Measurements from ENCODE around the gene PAPSS2. TPM values are rescaled to one million over a fixed set of nuclear protein-coding genes. Genes with fewer than 3 reads are reported as not detected.
"Not testable (repeated sequence)": the region's sequence is repeated elsewhere in the genome, so short reads cannot be mapped to it uniquely, and the experiment has no call there.

The PAPSS2 gene
- polyA plus RNA-seq, 3 donors, result 44.8 to 49.3 (median 44.8) TPM

DNA sequence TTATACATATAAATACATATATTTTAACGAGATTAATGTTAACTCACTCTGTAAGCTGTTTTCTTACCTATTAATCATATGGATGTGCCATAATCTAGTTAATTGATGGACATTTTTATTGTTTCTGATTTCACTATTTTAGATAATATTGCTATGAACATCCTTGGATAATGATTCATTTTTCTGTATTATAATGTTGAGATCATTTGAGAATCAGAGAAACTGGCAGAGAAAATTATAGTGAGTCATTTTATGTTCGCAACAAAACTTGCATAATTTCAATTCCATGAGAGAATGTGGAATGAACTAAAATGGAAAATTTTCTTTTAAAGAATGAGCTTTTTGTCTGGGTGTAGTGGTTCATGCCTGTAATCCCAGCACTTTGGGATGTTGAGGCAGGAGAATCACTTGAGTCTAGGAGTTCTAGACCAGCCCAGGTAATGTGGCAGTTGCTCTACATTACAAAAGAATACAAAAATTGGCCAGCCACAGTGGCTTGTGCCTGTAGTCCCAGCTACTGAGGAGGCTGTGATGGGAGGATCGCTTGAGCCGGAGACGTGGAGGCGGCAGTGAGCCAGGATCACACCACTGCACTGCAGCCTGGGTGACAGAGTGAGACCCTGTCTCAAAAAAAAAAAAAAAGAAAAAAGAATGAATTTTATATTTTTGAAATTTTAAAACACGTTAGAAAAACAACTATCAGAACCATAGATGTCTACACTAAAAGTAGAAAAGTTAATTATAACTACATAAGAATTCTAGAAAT lies 40.5 kb downstream of the PAPSS2 start:
- no peak for DNase-seq (ENCODE audit: low read depth in 3 of 3, low spot score in 2 of 3)

- no peak for DNase-seq (ENCODE audit: low read depth in 3 of 3, low spot score in 2 of 3)
These were observed 42.7 kb downstream of the PAPSS2 start for GRCh38 chr10:87702260-87702972.

GRCh38 chr10:87702973-87703294 lies 43.3 kb downstream of the PAPSS2 start:
- DNase-seq (ENCODE audit: low read depth in 3 of 3, low spot score in 2 of 3), result no peak

DNA sequence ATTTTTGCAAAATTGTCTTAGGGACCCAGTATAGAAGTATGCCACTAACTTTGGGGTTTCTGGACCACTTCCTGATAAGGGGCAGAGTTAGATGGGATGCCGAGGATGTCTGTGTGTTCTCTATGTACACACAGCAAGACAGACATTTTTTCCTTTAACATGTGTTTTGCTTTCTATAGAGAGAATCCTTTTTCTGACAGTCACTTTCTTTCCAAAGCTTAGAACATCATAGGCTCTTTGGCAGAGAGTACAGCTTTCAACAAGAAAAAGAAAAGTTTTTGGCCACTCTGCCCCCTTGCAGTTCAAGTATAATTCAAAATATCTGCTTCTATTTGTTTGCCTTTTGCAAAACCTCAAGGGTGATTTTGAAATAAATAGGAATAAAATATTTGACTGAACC lies 44.1 kb downstream of the PAPSS2 start:
- no peak for DNase-seq (ENCODE audit: low read depth in 3 of 3, low spot score in 2 of 3)

- no peak for DNase-seq (ENCODE audit: low read depth in 3 of 3, low spot score in 2 of 3)
These were observed 45.7 kb downstream of the PAPSS2 start for GRCh38 chr10:87705339-87705738.

GRCh38 chr10:87706731-87707130 lies 47.1 kb downstream of the PAPSS2 start:
- no peak for DNase-seq (ENCODE audit: low read depth in 3 of 3, low spot score in 2 of 3)

DNA sequence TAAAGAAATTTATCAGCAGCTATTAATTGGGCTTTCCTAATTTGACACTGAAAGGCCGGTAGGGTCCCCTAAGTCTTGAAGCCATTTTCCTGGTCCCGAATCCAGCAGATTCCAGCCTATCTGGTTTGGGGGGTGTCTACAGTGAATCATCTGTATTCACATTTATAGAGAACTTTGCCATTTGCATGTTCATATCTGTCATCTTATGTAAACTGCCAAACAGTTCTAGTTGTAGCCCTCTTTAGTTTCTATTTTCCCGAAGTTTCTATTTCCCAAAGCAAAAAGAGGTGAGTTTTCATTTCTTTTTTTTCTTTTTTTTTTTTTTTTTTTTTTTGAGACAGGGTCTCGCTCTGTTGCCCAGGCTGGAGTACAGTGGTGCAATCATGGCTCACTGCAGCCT lies 47.6 kb downstream of the PAPSS2 start:
- DNase-seq (ENCODE audit: low read depth in 3 of 3, low spot score in 2 of 3), result no peak

DNA sequence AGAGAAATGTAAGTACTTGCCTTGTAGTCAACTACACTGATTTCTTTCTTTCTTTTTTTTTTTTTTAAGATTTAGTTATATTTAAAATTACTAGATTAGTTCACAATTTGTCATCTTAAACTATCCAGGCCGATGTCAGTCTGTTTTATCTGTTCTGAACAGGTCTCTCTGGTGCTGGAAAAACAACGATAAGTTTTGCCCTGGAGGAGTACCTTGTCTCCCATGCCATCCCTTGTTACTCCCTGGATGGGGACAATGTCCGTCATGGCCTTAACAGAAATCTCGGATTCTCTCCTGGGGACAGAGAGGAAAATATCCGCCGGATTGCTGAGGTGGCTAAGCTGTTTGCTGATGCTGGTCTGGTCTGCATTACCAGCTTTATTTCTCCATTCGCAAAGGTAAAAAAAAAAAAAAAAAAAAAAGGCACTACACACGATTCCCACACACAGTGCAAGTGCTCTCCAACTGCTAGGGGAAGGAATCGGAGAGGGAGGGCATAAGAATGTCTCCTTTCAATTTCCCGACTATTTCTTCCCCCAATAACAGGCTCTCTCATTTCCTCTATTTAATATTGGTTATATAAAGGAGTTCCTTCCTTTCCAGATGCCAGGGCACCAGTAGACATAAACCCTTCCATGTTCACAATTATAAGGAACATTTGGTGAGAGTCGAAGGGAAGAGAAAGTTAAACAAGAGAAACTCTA lies 53.4 kb downstream of the PAPSS2 start:
- no peak for DNase-seq (ENCODE audit: low read depth in 3 of 3, low spot score in 2 of 3)

- DNase-seq (ENCODE audit: low read depth in 3 of 3, low spot score in 2 of 3), result no peak
These were observed 54.0 kb downstream of the PAPSS2 start for GRCh38 chr10:87713707-87714106.

GRCh38 chr10:87715552-87716347 lies 56.1 kb downstream of the PAPSS2 start:
- DNase-seq (ENCODE audit: low read depth in 3 of 3, low spot score in 2 of 3), result no peak

GRCh38 chr10:87716348-87716670 lies 56.6 kb downstream of the PAPSS2 start:
- no peak for DNase-seq (ENCODE audit: low read depth in 3 of 3, low spot score in 2 of 3)

DNA sequence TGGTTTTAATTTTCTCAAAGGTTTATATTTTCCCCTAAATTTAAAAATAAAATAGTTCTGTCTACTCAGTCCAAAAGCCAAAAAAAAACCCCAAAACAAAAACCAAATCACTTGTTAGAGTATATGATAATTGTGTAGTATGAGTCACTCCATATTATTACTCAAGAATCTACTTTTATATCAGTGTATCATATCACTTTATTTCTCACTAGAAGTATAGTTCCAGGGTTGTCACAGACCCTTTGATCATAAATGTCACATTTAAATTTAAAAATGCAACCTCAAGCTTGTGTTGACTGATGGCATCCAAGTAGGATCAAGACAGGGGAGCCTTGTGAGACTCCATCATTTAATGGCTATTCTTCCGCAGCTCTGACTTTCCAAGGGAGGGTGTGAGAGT lies 61.0 kb downstream of the PAPSS2 start:
- no peak for DNase-seq (ENCODE audit: low read depth in 3 of 3, low spot score in 2 of 3)

GRCh38 chr10:87721781-87722180 lies 62.1 kb downstream of the PAPSS2 start:
- no peak for DNase-seq (ENCODE audit: low read depth in 3 of 3, low spot score in 2 of 3)

- DNase-seq (ENCODE audit: low read depth in 3 of 3, low spot score in 2 of 3), result no peak
These were observed 63.0 kb downstream of the PAPSS2 start for GRCh38 chr10:87722716-87723115.

DNA sequence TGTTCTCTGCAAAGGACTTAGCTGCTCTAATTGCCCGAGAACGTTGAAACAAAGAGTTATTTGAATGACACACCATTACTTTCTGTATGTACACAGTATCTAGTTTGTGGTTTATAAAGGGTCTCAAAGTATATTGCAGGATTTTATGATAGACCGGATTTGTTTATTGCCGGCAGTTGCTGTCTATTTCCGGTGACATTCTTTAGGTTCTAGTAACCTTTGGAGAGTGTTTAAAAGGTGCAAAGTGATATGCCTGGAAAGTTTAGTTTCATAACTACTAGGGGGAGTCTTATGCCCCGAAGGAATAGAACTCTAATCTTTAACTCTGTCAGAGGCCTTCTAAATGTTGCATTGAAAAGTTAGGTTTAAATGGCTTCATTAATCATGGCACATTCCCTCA lies 63.8 kb downstream of the PAPSS2 start:
- DNase-seq (ENCODE audit: low read depth in 3 of 3, low spot score in 2 of 3), result no peak

- no peak for DNase-seq (ENCODE audit: low read depth in 3 of 3, low spot score in 2 of 3)
These were observed 65.1 kb downstream of the PAPSS2 start for GRCh38 chr10:87724789-87725188.

- no peak for DNase-seq (ENCODE audit: low read depth in 3 of 3, low spot score in 2 of 3)
These were observed 70.3 kb downstream of the PAPSS2 start for GRCh38 chr10:87729940-87730339.

GRCh38 chr10:87733081-87733480 lies 73.4 kb downstream of the PAPSS2 start:
- no peak for DNase-seq (ENCODE audit: low read depth in 3 of 3, low spot score in 2 of 3)

DNA sequence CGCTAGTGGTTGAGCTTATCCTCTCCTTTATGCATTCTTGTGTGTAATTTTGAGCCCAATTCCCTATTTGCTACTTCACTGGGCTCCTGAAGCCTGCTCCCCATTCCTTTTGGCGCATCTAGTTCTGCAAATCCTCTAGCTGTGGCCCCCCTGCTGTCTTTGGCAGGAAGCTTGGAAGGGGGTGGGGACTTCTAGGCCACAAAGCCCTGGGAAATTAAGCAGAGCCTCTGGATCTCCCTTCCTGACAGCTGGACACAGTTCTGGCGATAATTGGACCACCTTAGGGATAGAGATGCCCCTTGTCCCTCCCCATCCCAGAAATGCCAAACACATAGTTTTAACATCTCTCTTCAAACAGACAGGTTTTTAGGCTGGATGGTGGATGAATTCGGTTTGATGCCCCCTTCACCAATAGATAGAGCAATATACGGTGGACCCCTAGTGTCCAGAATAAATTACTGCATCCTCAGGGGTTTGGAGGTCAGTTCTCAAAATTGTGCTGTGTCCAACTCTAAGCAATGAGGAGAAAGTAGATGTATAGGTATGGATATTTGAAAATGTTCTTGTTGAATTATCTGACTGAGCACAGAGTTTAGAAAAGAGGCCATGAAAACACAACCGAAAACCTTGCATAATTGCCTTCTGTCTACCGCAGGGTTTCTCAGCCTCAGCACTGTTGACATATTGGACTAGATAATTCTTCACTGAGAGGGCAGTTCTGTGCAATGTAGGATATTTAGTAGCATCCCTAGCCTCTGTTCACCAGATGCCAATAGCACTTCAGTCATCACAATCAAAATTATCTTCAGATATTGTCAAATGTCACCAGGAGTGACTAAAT lies 75.5 kb downstream of the PAPSS2 start:
- no peak for DNase-seq (ENCODE audit: low read depth in 3 of 3, low spot score in 2 of 3)

GRCh38 chr10:87738253-87738652 lies 78.6 kb downstream of the PAPSS2 start:
- DNase-seq (ENCODE audit: low read depth in 3 of 3, low spot score in 2 of 3), result not testable (repeated sequence)

All from right renal cortex interstitium (tissue), 3 donors.